HEK293 (cell line): ENCODE results near the gene IPO8.

Experiments
- CTCF ChIA-PET: fragments of 350-600 bp; formaldehyde crosslinking; extraction: SDS; loops from one replicate; lab custom pipeline; 2021; ENCODE audit warnings: antibody characterized with exemption; lab: Yijun Ruan, JAX
- POLR2A ChIA-PET: fragments of 300-600 bp; formaldehyde crosslinking; extraction: SDS; loops from one replicate; lab custom pipeline; 2020; ENCODE audit warnings: antibody characterized with exemption, inconsistent platforms; lab: Yijun Ruan, JAX
- H3K27ac ChIP-seq: fragments of 200-500 bp; sonication (Bioruptor generic); 2 replicates; pipeline ENCODE4 v1.5.1; 2014; ENCODE audit warnings: low read depth, low read length, control low read depth, inconsistent platforms; ENCODE audit errors: extremely low read depth
- H3K36me3 ChIP-seq, 2 experiments: fragments of 200-500 bp in 1 of 2; sonication (Bioruptor generic) in 1 of 2; 1 replicate in 1 of 2; 2 replicates in 1 of 2; pipeline ENCODE4 v1.5.1; 2014 to 2017; ENCODE audit warnings: inconsistent platforms in 2 of 2, low read length in 2 of 2; ENCODE audit not compliant: control insufficient read depth in 2 of 2, insufficient read depth in 1 of 2
- H3K4me1 ChIP-seq: fragments of 200-500 bp; sonication (Bioruptor generic); 2 replicates; pipeline ENCODE4 v1.5.1; 2014; ENCODE audit warnings: mild to moderate bottlenecking, low read length, inconsistent platforms; ENCODE audit not compliant: control insufficient read depth, insufficient read depth
- H3K4me3 ChIP-seq: 2 replicates; pipeline ENCODE4 v1.5.1; 2011; ENCODE audit warnings: low read depth, mild to moderate bottlenecking, control low read depth, low read length, moderate library complexity
- H3K9me3 ChIP-seq: fragments of 200-500 bp; sonication (Bioruptor generic); 2 replicates; pipeline ENCODE4 v1.5.1; 2014; ENCODE audit warnings: low read depth, low read length, inconsistent platforms; ENCODE audit not compliant: control insufficient read depth, insufficient read depth
- KLF16 ChIP-seq: fragments of 450-650 bp; formaldehyde crosslinking; IDR thresholded peaks from 2 replicates; pipeline ENCODE4 v1.5.1; 2017; ENCODE audit warnings: missing biosample characterization, missing genetic modification characterization
- MZF1 ChIP-seq: fragments of 450-650 bp; formaldehyde crosslinking; IDR thresholded peaks from 2 replicates; pipeline ENCODE4 v1.5.1; 2017; ENCODE audit warnings: missing biosample characterization, missing genetic modification characterization, borderline replicate concordance
- PRDM10 ChIP-seq: fragments of 450-650 bp; formaldehyde crosslinking; IDR thresholded peaks from 2 replicates; pipeline ENCODE4 v1.5.1; 2016; ENCODE audit warnings: missing biosample characterization, missing genetic modification characterization
- SETDB1 ChIP-seq: IDR thresholded peaks from one replicate; pipeline ENCODE4 v1.6.1; 2017; ENCODE audit warnings: mild to moderate bottlenecking, low read length, moderate library complexity, mixed read lengths; ENCODE audit not compliant: insufficient read length
- ZNF121 ChIP-seq: fragments of 450-650 bp; formaldehyde crosslinking; IDR thresholded peaks from 2 replicates; pipeline ENCODE4 v1.5.1; 2016; ENCODE audit warnings: missing biosample characterization, missing genetic modification characterization
- ZNF157 ChIP-seq: fragments of 450-650 bp; formaldehyde crosslinking; IDR thresholded peaks from 2 replicates; pipeline ENCODE4 v1.5.1; 2016; ENCODE audit warnings: missing biosample characterization, missing genetic modification characterization
- ZNF169 ChIP-seq: fragments of 450-650 bp; formaldehyde crosslinking; IDR thresholded peaks from 2 replicates; pipeline ENCODE4 v1.5.1; 2016; ENCODE audit warnings: missing biosample characterization, missing genetic modification characterization
- ZNF211 ChIP-seq: fragments of 450-650 bp; formaldehyde crosslinking; IDR thresholded peaks from 2 replicates; pipeline ENCODE4 v1.5.1; 2016; ENCODE audit warnings: low read depth, missing biosample characterization, missing genetic modification characterization
- ZNF214 ChIP-seq: fragments of 450-650 bp; formaldehyde crosslinking; IDR thresholded peaks from 2 replicates; pipeline ENCODE4 v1.5.1; 2017; ENCODE audit warnings: missing biosample characterization, mild to moderate bottlenecking, missing genetic modification characterization, borderline replicate concordance
- ZNF362 ChIP-seq: fragments of 450-650 bp; formaldehyde crosslinking; IDR thresholded peaks from 2 replicates; pipeline ENCODE4 v1.5.1; 2016; ENCODE audit warnings: missing biosample characterization, missing genetic modification characterization
- ZNF48 ChIP-seq: fragments of 450-650 bp; formaldehyde crosslinking; IDR thresholded peaks from 2 replicates; pipeline ENCODE4 v1.5.1; 2016; ENCODE audit warnings: missing biosample characterization, missing genetic modification characterization
- ZNF510 ChIP-seq: fragments of 450-650 bp; formaldehyde crosslinking; IDR thresholded peaks from 2 replicates; pipeline ENCODE4 v1.5.1; 2018; ENCODE audit warnings: mild to moderate bottlenecking, missing genetic modification characterization, missing biosample characterization; ENCODE audit not compliant: insufficient replicate concordance
- ZNF548 ChIP-seq: fragments of 450-650 bp; formaldehyde crosslinking; IDR thresholded peaks from 2 replicates; pipeline ENCODE4 v1.5.1; 2016; ENCODE audit warnings: missing biosample characterization, missing genetic modification characterization
- ZNF585B ChIP-seq: fragments of 450-650 bp; formaldehyde crosslinking; IDR thresholded peaks from 2 replicates; pipeline ENCODE4 v1.5.1; 2016; ENCODE audit warnings: missing biosample characterization, missing genetic modification characterization
- ZNF645 ChIP-seq: fragments of 450-650 bp; formaldehyde crosslinking; IDR thresholded peaks from 2 replicates; pipeline ENCODE4; 2016; ENCODE audit warnings: missing biosample characterization, missing genetic modification characterization
- ZNF791 ChIP-seq: fragments of 450-650 bp; formaldehyde crosslinking; IDR thresholded peaks from 2 replicates; pipeline ENCODE4 v1.5.1; 2016; ENCODE audit warnings: missing biosample characterization, missing genetic modification characterization
- ZXDB ChIP-seq: fragments of 450-650 bp; formaldehyde crosslinking; IDR thresholded peaks from 2 replicates; pipeline ENCODE4 v1.5.1; 2016; ENCODE audit warnings: missing biosample characterization, missing genetic modification characterization

Gene IPO8

GRCh38 chr12:30643366-30643765 is 52.3 kb downstream of the IPO8 start (continued):
- TF ChIP-seq ZNF157 (tag by site-specific recombination): no peak
- TF ChIP-seq ZNF585B (tag by site-specific recombination): no peak
- no peak for TF ChIP-seq ZNF211

GRCh38 chr12:30640392-30640791 is 55.3 kb downstream of the IPO8 start:
- peaks cover 0 to 29% of the 10 kb centered on the region in 2 experiments; a peak in 2 of 3 replicates for H3K36me3 ChIP-seq
- no peaks in the 10 kb centered on the region for H3K4me1 ChIP-seq
- no peak overlapping the region for H3K4me3 ChIP-seq
- TF ChIP-seq ZNF645 (tag by site-specific recombination) (no peak), ZNF791 (tag by site-specific recombination) (no peak), ZXDB (no peak), ZNF548 (no peak), ZNF510 (tag by site-specific recombination) (no peak), ZNF121 (tag by site-specific recombination) (no peak), SETDB1 (no peak), ZNF48 (tag by site-specific recombination) (no peak)
- no peaks in the 10 kb centered on the region for H3K9me3 ChIP-seq
- H3K27ac ChIP-seq: no peak overlapping the region
- ChIA-PET POLR2A (interaction anchor here (0.6 kb wide), 1 partner anchor 25 kb away, joined by 3 read pairs; no protein-coding TSS in a partner anchor), CTCF (interaction anchor here (1.1 kb wide), 1 partner anchor 11 kb away, joined by 4 read pairs; no protein-coding TSS in a partner anchor)

GRCh38 chr12:30635385-30635784 is 60.3 kb downstream of the IPO8 start:
- TF ChIP-seq MZF1 (tag by site-specific recombination) (no peak), ZNF169 (tag by site-specific recombination) (no peak), KLF16 (tag by site-specific recombination) (no peak), PRDM10 (tag by site-specific recombination) (no peak), ZNF362 (tag by site-specific recombination) (no peak), ZNF214 (tag by site-specific recombination) (no peak)
- no peaks in the 10 kb centered on the region for H3K9me3 ChIP-seq
- CTCF ChIA-PET: interaction anchor here (0.9 kb wide), 1 partner anchor 50 kb away, joined by 5 read pairs; no protein-coding TSS in a partner anchor
- H3K27ac ChIP-seq: no peak overlapping the region
- H3K4me3 ChIP-seq: no peak overlapping the region
- peaks cover 10 to 66% of the 10 kb centered on the region in 2 experiments; a peak in 2 of 3 replicates for H3K36me3 ChIP-seq
- POLR2A ChIA-PET: no interaction called here
- no peaks in the 10 kb centered on the region for H3K4me1 ChIP-seq
